Mucosa of descending colon (tissue), 3 donors: Measurements from ENCODE around the gene RPF1. TPM values are rescaled to one million over a fixed set of nuclear protein-coding genes. Genes with fewer than 3 reads are reported as not detected.
"Not testable (repeated sequence)": the region's sequence is repeated elsewhere in the genome, so short reads cannot be mapped to it uniquely, and the experiment has no call there.

Source experiments
- ATAC-seq: fragments of 200-7000 bp; cut with Tn5 transposase; one replicate; pipeline ENCODE4 v1.9.1; 2020; ENCODE audit warnings: mild to moderate bottlenecking, moderate library complexity
- DNase-seq, 3 donors: peaks; one replicate each; pipeline ENCODE4 v3.0.0-alpha.2; 2020
- H3K36me3 ChIP-seq: fragments of 200-600 bp; one replicate; pipeline ENCODE4 v1.8.0; 2021; ENCODE audit warnings: low read depth, mild to moderate bottlenecking
- H3K4me1 ChIP-seq: fragments of 200-600 bp; one replicate; pipeline ENCODE4 v1.8.0; 2021; ENCODE audit warnings: low read depth, mild to moderate bottlenecking
- H3K4me3 ChIP-seq: fragments of 200-600 bp; one replicate; pipeline ENCODE4 v1.8.0; 2021; ENCODE audit warnings: mild to moderate bottlenecking
- H3K9me3 ChIP-seq: fragments of 200-600 bp; one replicate; pipeline ENCODE4 v1.8.0; 2021; ENCODE audit warnings: mild to moderate bottlenecking
- intact Hi-C, 2 donors: fragments of 100-400 bp; cut with DNase I in 1 of 2; cut with micrococcal nuclease in 1 of 2; formaldehyde crosslinking; loops; one replicate each; pipeline versions ENCODE4 v1.11.0 to v1.11.1; 2022; cut with DNase I, micrococcal nuclease
- total RNA-seq, 3 donors: library from RNA; stranded (reverse); fragmentation: NEBNext Ultra II Directional in 2 of 3; extraction: Animal tissue kit (Norgen Biotek cat#: 25700) in 2 of 3; gene quantifications; one replicate each; pipeline versions ENCODE4 v1.2.1 to v1.2.4, GENCODE V29; 2021 to 2023
- TF ChIP-seq, protein P1 (sequence below): fragments of 200-600 bp; IDR thresholded peaks from one replicate; pipeline ENCODE4 v1.8.0; 2022; ENCODE audit warnings: antibody characterized with exemption, mild to moderate bottlenecking
- donor health status: DM: no; HTN: no; CAD: no; lungs with moderate emphysema.
- donor health status: DM: no; HTN: no; CAD: no.
- donor health status: DM: no; HTN: yes; CAD: no.

RPF1 gene
- total RNA-seq, 3 donors from 2014 or later: 24.3 to 28.8 (median 25.8) TPM

DNA sequence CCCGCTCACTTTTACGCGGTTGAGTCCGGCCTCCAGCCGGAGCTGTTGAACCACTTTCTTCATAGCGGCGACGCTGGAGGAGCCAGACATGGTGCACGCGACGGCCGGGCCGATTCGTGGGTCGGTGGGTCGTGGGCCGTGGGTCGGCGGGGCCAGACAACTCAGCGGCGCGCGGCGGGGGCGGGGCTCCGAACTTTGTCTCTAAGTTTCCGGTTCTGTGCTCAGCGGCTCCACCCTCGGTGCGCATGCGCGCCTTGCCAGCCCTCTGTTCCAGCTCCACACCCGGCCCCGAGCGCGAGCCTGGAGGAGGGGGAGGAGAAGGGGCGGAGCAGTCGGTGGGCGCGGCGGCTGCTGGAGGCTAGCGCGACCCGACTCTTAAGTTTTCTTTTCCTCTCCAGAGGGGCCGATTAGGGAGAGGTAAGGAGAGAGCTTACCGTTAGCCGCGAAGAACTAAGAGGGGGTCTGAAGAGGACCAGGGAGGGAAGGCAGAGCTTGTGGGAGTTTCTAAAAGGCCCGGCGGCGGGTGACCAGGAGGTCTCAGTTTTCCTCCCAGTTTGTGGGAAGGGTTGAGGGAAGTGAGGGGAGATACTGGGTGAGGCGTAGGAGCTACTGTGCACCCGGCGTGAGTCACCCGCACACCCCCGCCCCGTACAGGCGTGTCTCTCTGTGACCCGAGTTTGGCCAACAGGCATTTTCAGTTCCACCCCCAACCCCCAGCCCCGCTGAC is 27.1 kb downstream of the RPF1 start, which contains the start of the genes GNG5 and SPATA1:
GNG5 (minus strand) TSS at position 580 of the 727 bp plus-strand sequence; CDS start at position 90, 490 bp downstream.
SPATA1 (plus strand) TSS at position 385 of the 727 bp plus-strand sequence. CDS start 9,974 bp downstream, outside the sequence.
- peak; percentile 99 for DNase-seq
- Histone ChIP-seq H3K4me3 (peak within 1 kb of the TSS; percentile 80), H3K36me3 (no peaks in the 10 kb centered on the region), H3K4me1 (peaks cover 21% of the 10 kb centered on the region), H3K9me3 (no peaks in the 10 kb centered on the region)
- peak; percentile 95 for ATAC-seq
- intact Hi-C loops: no loop called here
- TF ChIP-seq, protein P1, sequence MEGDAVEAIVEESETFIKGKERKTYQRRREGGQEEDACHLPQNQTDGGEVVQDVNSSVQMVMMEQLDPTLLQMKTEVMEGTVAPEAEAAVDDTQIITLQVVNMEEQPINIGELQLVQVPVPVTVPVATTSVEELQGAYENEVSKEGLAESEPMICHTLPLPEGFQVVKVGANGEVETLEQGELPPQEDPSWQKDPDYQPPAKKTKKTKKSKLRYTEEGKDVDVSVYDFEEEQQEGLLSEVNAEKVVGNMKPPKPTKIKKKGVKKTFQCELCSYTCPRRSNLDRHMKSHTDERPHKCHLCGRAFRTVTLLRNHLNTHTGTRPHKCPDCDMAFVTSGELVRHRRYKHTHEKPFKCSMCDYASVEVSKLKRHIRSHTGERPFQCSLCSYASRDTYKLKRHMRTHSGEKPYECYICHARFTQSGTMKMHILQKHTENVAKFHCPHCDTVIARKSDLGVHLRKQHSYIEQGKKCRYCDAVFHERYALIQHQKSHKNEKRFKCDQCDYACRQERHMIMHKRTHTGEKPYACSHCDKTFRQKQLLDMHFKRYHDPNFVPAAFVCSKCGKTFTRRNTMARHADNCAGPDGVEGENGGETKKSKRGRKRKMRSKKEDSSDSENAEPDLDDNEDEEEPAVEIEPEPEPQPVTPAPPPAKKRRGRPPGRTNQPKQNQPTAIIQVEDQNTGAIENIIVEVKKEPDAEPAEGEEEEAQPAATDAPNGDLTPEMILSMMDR: no peak

- H3K9me3 ChIP-seq: no peaks in the 10 kb centered on the region
- intact Hi-C loops: no loop called here
- peaks cover 19% of the 10 kb centered on the region for H3K4me1 ChIP-seq
- no peaks in the 10 kb centered on the region for H3K36me3 ChIP-seq
- TF ChIP-seq, protein P1: no peak
- peak overlapping the region; percentile 80 for H3K4me3 ChIP-seq
- no peak for DNase-seq
- ATAC-seq: no peak
Measured at GRCh38 chr1:84506729-84507453, 27.8 kb downstream of the RPF1 start.

DNA sequence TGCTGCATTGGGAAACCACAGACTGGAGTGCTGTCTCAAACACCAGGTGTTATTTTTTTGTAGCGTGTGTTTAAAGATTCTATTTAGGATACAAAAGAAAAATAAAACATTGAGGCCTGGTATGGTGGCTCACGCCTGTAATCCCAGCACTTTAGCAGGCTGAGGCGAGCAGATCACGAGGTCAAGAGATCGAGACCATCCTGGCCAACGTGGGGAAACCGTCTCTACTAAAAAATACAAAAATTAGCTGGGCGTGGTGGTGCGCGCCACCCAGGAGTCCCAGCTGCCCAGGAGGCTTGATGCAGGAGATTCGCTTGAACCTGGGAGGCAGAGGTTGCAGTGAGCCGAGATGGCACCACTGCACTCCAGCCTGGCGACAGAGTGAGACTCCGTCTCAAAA is 28.8 kb downstream of the RPF1 start:
- H3K36me3 ChIP-seq, intact Hi-C loops: not testable (repeated sequence)
- H3K4me1 ChIP-seq: peaks cover 17% of the 10 kb centered on the region

DNA sequence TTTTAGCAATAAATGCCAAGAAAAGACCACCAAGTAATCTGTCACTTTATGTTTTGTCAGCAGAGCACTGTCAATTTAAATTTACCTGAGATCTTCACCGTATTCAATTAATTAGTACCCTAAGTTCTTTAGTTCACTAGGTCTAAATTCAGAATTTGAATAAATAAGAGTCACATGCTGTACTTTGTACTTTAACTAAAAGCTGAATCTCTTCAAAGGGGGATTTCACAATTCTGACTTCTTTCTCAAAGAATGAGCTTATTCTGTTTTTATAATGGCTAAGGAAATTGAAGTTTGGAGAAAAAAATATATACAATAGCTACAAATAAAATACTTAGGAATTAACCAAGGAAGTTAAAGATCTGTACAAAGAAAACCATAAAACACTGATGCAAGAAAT is 29.4 kb downstream of the RPF1 start:
- intact Hi-C loops: no loop called here
- ATAC-seq: no peak
- H3K36me3 ChIP-seq: no peaks in the 10 kb centered on the region
- peaks cover 11% of the 10 kb centered on the region for H3K4me1 ChIP-seq
- TF ChIP-seq, protein P1: no peak
- no peak overlapping the region for H3K4me3 ChIP-seq
- DNase-seq: no peak
- no peaks in the 10 kb centered on the region for H3K9me3 ChIP-seq

More for the DNA sequence above, 28.8 kb downstream of the RPF1 start:
- H3K9me3 ChIP-seq, DNase-seq, H3K4me3 ChIP-seq, ATAC-seq: not testable (repeated sequence)

GRCh38 chr1:84509029-84509428 is 30.0 kb downstream of the RPF1 start:
- H3K4me3 ChIP-seq: no peak overlapping the region
- H3K9me3 ChIP-seq: no peaks in the 10 kb centered on the region
- no peak for ATAC-seq
- intact Hi-C loops: no loop called here
- TF ChIP-seq, protein P1: no peak
- peaks cover 6% of the 10 kb centered on the region for H3K4me1 ChIP-seq
- no peaks in the 10 kb centered on the region for H3K36me3 ChIP-seq
- DNase-seq: no peak

DNA sequence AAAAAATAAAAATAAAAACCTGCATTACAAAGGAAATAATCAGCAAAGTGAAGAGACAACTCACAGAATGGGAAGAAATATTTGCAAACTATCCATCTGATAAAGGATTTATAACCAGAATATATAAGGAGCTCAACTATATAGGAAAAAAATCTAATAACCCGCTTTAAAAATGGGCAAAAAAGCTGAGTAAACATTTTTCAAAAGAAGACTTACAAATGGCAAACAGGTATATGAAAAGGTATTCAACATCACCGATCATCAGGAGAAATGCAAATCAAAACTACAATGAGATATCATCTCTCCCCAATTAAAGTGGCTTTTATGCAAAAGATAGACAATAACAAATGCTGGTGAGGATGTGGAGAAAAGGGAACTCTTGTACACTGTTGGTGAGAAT is 31.1 kb downstream of the RPF1 start:
- no peaks in the 10 kb centered on the region for H3K9me3 ChIP-seq
- H3K4me3 ChIP-seq: no peak overlapping the region
- DNase-seq: no peak
- no peaks in the 10 kb centered on the region for H3K36me3 ChIP-seq
- H3K4me1 ChIP-seq: no peaks in the 10 kb centered on the region
- ATAC-seq: no peak
- TF ChIP-seq, protein P1: no peak
- intact Hi-C loops: no loop called here
